ENCODE data around the gene EIF3CL.
"Not testable (repeated sequence)": the region's sequence is repeated elsewhere in the genome, so short reads cannot be mapped to it uniquely, and the experiment has no call there.

EIF3CL gene

DNA sequence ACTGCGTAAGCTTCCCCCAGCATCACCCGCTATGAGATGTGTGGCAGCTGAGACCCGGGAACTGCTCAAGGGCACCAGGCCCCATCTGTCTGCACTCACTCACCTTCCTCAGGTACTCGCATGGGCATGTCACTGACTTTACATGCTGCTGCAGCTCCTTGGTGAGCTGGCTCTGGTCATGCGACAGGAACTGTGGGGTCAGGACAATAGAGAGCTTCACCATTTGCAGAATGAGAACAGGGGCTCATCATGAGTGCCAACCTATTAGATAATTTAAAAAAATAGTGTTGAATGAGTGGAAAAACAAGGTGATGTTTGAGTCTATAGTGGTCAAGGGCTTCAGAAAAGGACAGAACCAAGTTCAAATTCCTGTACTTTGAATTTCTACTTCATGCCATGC is 41.0 kb downstream of the EIF3CL start:
- ATAC-seq, DNase-seq: not testable (repeated sequence)

DNA sequence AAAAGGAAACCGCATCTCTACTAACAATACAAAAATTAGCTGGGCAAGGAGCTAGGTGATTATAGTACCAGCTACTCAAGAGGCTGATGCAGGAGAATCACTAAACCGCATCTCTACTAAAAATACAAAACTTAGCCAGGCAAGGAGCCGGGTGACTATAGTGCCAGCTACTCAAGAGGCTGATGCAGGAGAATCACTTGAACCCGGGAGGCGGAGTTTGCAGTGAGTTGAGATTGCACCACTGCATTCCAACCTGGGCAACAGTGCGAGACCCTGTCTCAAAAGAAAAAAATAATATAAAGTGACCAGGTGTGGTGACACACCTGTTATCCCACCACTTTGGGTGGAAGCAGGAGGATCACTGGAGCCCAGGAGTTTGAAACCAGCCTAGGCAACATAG is 65.4 kb downstream of the EIF3CL start:
- not testable (repeated sequence) for DNase-seq, ATAC-seq

DNA sequence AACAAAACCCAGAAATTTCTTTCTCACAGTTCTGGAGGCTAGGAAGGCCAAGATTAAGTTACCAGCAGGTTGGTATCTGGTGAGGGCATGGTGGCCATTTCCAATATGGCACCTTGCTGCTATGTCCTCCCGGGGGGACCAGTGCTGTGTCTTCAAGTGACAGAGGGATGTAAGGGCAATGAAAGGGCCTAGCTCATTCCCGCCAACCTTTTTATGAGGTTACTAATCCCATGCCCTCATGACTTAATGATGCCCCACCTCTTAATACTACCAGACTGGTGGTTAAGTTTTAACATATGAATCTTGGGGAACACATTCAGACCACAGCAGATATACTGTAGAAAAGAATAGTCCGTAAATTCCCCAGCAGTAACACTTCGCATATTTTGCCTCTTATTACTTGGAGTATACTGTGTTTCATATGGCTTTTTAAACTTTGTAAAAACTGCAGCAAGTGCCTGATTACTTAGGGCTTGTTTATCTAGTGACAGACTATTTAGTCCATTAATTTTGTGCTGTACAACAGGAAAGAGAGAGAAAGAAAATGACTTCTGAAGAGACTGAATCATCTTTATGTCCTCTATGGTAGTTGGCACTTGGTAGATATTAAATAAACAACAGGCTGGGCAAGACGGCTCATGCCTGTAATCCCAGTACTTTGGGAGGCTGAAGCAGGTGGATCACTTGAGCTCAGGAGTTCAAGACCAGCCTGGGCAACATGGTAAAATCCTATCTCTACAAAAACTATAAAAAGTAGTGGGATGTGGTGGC is 66.5 kb downstream of the EIF3CL start:
- not testable (repeated sequence) for DNase-seq, ATAC-seq

DNA sequence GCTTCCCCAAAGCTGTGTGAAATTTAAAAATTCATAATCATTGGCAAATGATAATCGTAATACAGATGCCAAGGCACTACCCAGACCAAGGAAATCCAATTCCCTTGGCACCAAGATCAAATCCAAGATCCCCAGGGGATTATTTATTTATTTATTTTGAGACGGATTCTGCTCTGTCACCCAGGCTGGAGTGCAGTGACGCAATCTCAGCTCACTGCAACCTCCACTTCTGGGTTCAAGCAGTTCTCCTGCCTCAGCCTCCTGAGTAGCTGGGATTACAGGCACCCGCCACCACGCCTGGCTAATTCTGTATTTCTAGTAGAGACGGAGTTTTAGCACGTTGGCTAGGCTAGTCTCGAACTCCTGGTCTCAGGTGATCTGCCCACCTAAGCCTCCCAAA is 68.0 kb downstream of the EIF3CL start:
- ATAC-seq, DNase-seq: not testable (repeated sequence)

DNA sequence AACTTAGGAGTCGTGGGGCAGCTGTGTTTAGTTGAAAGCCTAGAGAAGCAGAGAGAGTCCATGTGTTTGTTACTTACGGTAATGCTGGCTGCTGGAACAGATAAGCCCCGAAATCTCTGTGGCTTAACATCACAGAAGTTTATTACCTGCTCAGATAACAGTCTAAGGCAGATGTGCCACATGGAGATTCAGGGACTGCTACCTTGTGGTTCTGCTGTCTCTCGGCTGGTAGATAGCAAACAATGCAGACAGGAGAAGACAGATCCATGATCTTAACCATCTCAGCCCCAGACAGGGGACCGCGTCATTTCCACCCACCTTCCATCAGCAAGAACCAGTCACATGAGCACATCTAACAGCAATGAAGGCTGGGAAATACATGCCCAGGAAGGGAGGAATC is 71.0 kb downstream of the EIF3CL start:
- DNase-seq, ATAC-seq: not testable (repeated sequence)

DNA sequence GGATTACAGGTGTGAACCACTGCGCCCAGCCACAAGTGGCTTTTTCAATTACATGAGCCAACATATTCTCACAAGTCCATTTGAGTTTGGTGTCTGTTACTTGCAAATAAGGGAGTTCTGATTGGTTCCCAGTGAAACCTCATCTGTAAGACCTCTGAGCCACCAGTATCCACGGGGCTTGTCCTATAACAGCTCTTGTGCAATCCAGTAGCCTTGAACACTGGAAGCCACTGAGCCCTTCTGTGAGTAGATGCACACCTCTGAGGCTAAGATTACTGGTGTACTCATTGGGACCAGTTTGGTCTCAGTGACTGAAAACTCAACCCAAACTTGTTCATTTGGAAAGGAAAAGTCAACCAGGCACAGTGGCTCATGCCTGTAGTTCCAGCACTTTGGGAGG is 72.7 kb downstream of the EIF3CL start:
- DNase-seq, ATAC-seq: not testable (repeated sequence)

DNA sequence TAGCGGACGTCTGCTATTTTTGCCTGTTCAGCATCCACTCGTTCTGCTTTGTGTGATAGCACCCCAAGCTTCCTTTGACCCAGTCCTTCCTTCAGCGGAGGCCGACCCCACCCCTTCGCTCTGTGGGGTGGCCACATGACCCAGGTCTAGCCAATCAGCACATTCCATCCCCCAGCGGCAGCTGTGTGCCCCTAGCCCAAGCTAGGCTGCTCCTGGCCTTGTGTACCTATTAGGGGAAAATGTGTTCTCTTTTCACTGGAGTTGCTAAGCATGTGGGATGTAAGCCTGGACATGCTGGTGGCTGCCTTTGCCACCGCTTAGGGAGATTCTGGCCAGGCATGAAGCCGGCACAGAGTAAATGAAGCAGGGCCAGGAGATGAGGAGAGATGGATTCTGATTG is 73.4 kb downstream of the EIF3CL start:
- peak; percentile 68 for ATAC-seq
- not testable (repeated sequence) for DNase-seq

Data from stimulated activated naive CD8-positive, alpha-beta T cell treated with anti-CD3 and anti-CD28 coated beads, Interleukin-15, Interleukin-2, amounts not matched to agents 100 U/mL and 50 U/mL, for 24 hours (primary cell).